Nephron (organoid): ENCODE data around the gene ISLR.
A peak's percentile ranks its signal among the peaks of the same experiment; 100 is the strongest.

Experiments
- H3K27ac Mint-ChIP-seq, 3 experiments: 2 replicates each; pipeline ENCODE4 v1.8.0; 2020; ENCODE audit warnings: mixed read lengths in 3 of 3, mild to moderate bottlenecking in 2 of 3, moderate library complexity in 1 of 3
- H3K27me3 Mint-ChIP-seq: 2 replicates; pipeline ENCODE4 v1.8.0; 2021; ENCODE audit warnings: low read depth, mild to moderate bottlenecking, moderate library complexity, mixed read lengths
- H3K36me3 Mint-ChIP-seq: 2 replicates; pipeline ENCODE4 v1.8.0; 2020; ENCODE audit warnings: low read depth, mixed read lengths
- H3K4me1 Mint-ChIP-seq: 2 replicates; pipeline ENCODE4 v1.8.0; 2020; ENCODE audit warnings: mixed read lengths
- H3K4me3 Mint-ChIP-seq, 3 experiments: 2 replicates each; pipeline ENCODE4 v1.8.0; 2020; ENCODE audit warnings: mild to moderate bottlenecking in 3 of 3, mixed read lengths in 3 of 3, moderate library complexity in 2 of 3
- H3K9me3 Mint-ChIP-seq: 2 replicates; pipeline ENCODE4 v1.8.0; 2020; ENCODE audit warnings: mixed read lengths
- TF ChIP-seq, protein P1 (sequence below), 3 experiments: fragments of 200-600 bp; sonication (generic); IDR thresholded peaks; one replicate each; pipeline ENCODE4 v1.5.0; 2021; ENCODE audit warnings: antibody characterized with exemption in 3 of 3; ENCODE audit not compliant: unreplicated experiment in 3 of 3

Gene ISLR

DNA sequence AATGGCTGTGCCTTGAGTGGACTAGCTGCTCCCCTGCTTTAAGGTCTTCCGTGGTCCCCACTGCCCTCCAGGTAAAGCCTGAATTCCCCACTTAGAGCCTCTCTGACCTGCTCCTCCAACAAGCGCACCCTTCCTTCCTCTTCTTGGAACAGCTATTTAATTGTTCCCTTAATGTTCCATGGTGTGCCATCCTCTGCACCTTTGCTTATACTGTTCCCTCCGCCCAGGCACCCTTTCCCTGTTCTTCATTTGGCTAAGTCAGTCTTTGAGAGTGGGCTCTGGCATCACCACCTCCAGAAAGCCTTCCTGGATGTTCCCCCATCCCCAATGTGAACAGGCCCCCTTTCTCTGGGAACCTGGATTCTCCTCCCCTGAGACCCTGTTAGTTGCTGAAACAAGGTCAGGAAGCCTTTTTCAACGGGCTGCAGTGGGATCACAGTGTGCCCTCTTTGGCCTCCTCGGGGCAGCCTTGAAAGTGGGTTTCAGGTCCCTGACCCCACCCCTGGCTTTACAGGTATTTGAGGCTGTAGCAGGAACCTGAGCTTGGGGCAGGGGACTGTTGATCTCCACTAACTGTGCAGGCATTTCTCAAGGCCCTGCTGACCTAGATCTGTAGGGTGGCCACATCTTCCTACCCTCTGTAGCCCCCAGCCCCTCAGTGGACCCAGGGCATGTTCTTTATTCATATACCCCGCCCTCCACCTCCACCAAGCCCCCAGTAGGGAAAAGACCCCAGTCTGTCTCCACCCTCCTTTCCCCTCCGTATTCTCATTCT lies 5.0 kb downstream of the ISLR start:
- peaks cover 70% of the 10 kb centered on the region for H3K4me1 Mint-ChIP-seq
- peaks cover 21% of the 10 kb centered on the region for H3K36me3 Mint-ChIP-seq
- peaks cover 5% of the 10 kb centered on the region for H3K27me3 Mint-ChIP-seq

DNA sequence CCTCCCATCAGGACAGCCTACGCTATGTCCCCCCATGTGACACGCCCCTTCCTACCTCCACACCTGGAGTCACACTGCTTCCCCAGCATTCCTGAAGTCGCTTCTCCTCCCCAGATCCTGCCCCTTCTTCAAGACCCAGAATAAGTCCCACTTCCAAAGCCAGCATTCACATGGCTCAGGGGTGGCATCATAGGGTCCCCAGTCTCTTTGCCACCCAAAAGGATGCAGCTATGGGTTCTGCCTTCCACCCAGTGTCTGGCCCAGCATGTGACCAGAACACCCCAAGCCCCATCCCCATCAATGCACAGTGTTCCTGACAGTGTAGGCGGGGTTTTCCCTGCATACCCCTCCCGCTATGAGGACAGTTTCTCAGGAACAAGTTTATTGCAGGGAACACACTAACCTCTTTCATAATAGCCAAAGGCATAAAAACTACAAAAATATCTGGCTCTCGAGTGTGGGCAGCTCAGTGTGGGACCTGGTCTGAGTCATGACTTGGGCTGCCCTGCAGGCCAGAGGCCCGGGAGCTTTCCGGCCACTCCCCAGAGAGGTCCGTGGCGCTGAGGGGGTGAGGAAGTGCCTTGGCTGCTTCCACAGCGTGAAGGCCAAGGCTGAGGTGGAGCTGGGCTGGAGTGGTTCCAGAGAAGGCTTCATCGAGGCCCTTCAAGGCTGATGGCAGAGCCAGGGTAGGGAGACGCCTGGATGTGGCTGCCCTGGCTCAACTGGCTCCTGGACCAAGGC lies 5.8 kb downstream of the ISLR start:
- no peaks in the 10 kb centered on the region for H3K9me3 Mint-ChIP-seq
- peak overlapping the region; percentile 82 to 98 (median 96) for H3K27ac Mint-ChIP-seq
- H3K4me3 Mint-ChIP-seq: peak overlapping the region; percentile 4 to 42 (median 34)
- TF ChIP-seq, protein P1, sequence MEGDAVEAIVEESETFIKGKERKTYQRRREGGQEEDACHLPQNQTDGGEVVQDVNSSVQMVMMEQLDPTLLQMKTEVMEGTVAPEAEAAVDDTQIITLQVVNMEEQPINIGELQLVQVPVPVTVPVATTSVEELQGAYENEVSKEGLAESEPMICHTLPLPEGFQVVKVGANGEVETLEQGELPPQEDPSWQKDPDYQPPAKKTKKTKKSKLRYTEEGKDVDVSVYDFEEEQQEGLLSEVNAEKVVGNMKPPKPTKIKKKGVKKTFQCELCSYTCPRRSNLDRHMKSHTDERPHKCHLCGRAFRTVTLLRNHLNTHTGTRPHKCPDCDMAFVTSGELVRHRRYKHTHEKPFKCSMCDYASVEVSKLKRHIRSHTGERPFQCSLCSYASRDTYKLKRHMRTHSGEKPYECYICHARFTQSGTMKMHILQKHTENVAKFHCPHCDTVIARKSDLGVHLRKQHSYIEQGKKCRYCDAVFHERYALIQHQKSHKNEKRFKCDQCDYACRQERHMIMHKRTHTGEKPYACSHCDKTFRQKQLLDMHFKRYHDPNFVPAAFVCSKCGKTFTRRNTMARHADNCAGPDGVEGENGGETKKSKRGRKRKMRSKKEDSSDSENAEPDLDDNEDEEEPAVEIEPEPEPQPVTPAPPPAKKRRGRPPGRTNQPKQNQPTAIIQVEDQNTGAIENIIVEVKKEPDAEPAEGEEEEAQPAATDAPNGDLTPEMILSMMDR (IDR thresholded peaks at IDR 0.05; ENCODE audit: unreplicated experiment in 3 of 3): no peak
- peaks cover 64% of the 10 kb centered on the region for H3K4me1 Mint-ChIP-seq
- H3K27me3 Mint-ChIP-seq: peaks cover 5% of the 10 kb centered on the region
- peaks cover 21% of the 10 kb centered on the region for H3K36me3 Mint-ChIP-seq

More for the DNA sequence above, 5.0 kb downstream of the ISLR start:
- no peaks in the 10 kb centered on the region for H3K9me3 Mint-ChIP-seq
- peak overlapping the region in 2 of 3 experiments; percentile 31 to 43 for H3K4me3 Mint-ChIP-seq
- H3K27ac Mint-ChIP-seq: peak overlapping the region; percentile 89 to 98 (median 96)
- TF ChIP-seq, protein P1 (IDR thresholded peaks at IDR 0.05; ENCODE audit: unreplicated experiment in 3 of 3): no peak

DNA sequence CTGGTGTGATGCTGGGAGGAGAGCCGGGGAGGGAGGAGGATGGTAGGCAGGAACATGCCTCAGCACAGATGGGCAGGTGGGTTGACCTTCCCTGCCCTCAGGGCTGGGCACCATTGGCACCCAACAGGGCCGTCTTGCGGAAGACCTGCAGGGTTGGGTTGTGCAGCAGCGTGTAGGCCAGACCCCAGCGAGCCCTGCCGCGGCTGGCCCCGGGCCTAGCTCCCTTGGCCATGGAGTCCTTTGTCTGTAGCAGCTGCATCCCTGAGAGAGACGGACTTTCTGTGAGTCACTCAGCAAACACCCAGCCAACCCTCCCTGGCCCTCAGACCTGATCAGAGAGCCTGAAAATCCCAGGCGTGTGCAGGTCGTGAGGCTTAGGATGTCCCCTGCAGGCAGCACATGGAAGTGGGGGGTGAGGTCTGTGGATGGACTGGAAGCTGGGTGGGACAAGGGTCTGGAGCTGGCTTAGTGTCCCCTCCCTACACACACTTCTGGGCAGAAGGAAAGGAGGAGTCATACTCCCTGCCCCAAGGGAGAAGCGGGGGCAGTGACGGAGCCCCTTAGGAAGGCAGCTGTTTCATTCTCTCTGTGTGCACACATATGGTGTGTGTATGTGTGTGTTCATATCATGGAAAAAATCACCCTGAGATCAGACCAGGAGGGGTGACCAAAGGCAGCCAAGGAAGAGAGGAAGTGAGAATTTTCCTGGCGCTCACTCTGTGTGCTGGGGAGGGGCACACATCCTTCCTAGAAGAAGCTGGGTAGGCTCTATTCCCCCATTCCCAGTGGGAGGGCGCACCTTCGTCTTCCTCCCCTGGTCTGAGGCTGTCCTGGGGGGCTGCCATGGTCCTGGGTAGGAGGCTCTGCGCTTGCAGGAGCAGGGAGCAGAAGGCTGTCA lies 6.7 kb downstream of the ISLR start:
- Mint-ChIP-seq H3K9me3 (no peaks in the 10 kb centered on the region), H3K27me3 (peaks cover 5% of the 10 kb centered on the region), H3K27ac (peak overlapping the region; percentile 81 to 98 (median 92)), H3K4me1 (peaks cover 59% of the 10 kb centered on the region), H3K4me3 (no peak overlapping the region), H3K36me3 (peaks cover 24% of the 10 kb centered on the region)
- TF ChIP-seq, protein P1 (IDR thresholded peaks at IDR 0.05; ENCODE audit: unreplicated experiment in 3 of 3): no peak

DNA sequence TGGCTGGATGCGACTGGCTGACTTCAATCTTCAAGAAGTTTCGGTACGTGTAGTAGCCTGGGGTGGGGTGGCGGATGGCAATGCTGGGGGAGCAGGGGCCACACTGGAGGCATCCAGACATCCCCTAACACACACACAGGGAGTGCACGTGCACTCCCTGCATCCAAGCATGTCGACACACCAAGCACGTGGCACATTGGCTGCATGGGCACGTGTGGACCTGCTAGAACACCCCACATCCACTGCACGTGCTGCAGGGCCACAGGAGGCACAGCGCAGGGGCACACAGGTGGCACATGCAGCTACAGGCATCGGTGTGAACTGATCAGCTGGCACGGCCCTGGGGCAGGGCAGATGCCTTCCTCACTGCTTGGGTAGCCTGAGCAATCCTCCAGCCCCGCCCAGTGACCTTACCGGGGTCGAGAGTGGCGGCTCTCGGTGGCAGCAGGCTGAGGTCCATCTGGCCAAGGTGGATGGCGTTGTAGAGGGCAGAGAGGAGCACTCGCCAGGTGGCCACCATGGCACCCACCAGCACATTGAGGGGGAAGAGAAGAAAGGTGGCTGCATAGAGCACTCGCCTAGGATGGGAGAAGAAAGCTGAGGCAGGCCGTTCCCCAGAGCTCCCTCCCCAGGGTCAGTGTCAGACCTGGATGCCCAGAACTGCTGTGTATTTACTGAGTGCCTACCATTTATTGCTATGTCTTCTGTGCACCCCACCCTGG lies 7.5 kb downstream of the ISLR start:
- Mint-ChIP-seq H3K36me3 (peaks cover 21% of the 10 kb centered on the region), H3K4me3 (no peak overlapping the region), H3K27me3 (peaks cover 5% of the 10 kb centered on the region), H3K27ac (peak overlapping the region; percentile 81 to 98 (median 92)), H3K4me1 (peaks cover 51% of the 10 kb centered on the region), H3K9me3 (no peaks in the 10 kb centered on the region)
- TF ChIP-seq, protein P1 (IDR thresholded peaks at IDR 0.05; ENCODE audit: unreplicated experiment in 3 of 3): no peak

DNA sequence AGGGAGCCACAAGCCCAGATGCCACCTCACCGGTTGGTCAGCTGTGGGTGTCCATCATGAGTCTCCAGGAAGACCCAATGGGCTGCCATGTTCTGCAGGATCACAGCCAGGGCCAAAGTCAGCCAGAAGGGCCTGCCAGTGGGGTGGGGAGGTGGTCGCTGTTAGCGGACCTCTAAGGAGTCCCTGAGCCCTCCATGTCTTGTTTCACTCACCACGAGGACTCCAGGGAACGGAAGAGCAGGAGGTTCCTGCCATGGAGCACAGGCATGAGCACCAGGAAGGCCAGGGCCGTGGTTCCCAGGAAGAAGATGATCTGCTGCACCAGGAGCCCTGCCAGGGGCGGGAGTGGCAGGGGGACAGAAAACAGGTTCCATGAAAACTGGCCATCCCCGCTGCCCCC lies 8.6 kb downstream of the ISLR start:
- H3K4me1 Mint-ChIP-seq: peaks cover 40% of the 10 kb centered on the region
- H3K4me3 Mint-ChIP-seq: no peak overlapping the region
- peak overlapping the region; percentile 25 to 52 (median 43) for H3K27ac Mint-ChIP-seq
- H3K27me3 Mint-ChIP-seq: peaks cover 5% of the 10 kb centered on the region
- no peaks in the 10 kb centered on the region for H3K9me3 Mint-ChIP-seq
- TF ChIP-seq, protein P1 (IDR thresholded peaks at IDR 0.05; ENCODE audit: unreplicated experiment in 3 of 3): no peak
- peaks cover 18% of the 10 kb centered on the region for H3K36me3 Mint-ChIP-seq
